Hematopoietic multipotent progenitor cell treated with erythropoietin and hydrocortisone succinate and interleukin-3 and kit ligand, for 8 days (in vitro differentiated cells): ENCODE measurements around the gene HBM.
"Not testable (repeated sequence)": the region's sequence is repeated elsewhere in the genome, so short reads cannot be mapped to it uniquely, and the experiment has no call there.

Experiments
- DNase-seq: peaks from one replicate; pipeline ENCODE4 v3.0.0-alpha.2; 2015

The HBM gene

DNA sequence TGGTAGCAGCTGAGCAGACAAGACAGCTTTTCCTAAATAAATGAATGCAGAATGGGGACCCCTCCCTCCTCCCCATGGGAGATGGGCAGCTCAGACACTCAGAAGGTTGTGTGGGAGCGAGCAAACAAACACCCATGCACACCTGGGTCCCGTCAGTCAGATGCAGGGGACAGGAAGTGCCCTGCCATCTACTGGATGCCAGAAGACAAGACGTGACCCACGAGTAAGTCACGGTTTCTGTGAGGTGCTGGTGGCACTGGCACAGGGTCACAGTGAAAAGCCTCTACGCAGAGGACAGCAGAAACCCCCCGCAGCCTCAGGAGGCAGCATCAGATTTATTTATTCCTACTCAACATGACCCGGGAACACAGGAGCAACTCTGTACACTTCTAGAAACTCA is 22.9 kb downstream of the HBM start:
- peak; percentile 38 for DNase-seq

DNA sequence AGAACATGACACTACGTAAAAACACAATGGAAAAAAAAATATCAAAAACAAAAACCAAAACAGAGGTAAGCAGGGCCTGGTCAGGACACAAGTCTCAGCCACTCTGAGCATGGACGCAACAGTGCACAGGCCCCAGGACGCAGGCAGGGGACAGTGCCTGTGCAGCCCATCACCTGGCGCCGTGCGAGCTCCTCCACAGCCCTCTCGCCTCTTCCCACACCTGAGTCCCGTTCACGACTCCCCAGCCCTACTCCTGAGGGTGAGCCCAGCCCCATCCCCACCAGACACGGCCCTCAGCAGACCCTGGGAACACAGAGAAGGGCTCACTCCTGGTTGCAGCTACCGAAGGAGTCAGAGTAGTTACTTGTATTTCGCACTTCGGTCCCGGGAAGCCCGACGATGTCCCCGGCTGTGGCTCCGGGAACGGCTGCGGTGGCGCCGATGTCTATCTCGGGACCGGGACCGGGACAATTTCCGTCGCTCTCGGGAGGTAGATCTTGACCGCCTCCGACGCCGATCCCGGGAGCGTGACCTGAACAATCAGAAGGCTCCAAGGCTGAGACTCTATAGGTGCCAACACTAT is 23.9 kb downstream of the HBM start:
- no peak for DNase-seq

GRCh38 chr16:191831-192230 is 26.1 kb downstream of the HBM start:
- DNase-seq = no peak

- no peak for DNase-seq
Measured at GRCh38 chr16:192686-193085, 26.9 kb downstream of the HBM start.

DNA sequence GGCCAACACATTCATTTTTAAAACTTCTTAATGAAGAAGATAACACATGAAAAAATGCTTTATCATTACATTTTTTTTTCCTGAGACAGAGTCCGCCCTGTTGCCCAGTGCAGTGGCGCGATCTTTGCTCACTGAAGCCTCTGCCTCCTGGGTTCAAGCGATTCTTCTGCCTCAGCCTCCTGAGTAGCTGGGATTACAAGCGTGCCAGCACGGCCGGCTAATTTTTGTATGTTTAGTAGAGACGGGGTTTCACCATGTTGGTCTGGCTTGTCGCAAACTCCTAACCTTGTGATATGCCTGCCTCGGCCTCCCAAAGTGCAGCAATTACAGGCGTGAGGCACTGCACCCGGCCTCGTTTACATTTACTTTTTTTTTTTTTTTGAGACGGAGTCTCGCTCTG is 27.7 kb downstream of the HBM start:
- DNase-seq = no peak

- no peak for DNase-seq
Measured at GRCh38 chr16:194516-194915, 28.7 kb downstream of the HBM start.

DNA sequence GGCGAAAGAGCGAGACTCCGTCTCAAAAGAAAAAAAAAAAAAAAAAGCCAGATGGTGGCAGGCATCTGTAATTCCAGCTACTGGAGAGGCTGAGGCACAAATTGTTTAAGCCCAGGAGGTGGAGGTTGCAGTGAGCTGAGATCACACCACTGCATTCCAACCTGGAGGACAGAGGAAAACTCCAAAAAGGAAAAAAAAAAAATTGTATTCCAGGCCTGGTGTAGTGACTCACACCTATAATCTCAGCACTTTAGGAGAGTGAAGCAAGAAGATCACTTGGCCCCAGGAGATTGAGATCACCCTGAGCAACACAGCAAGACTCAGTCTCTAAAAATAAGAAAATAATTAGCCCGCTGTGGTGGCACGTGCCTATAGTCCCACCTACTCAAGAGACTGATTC is 34.6 kb downstream of the HBM start:
- DNase-seq = no peak

DNA sequence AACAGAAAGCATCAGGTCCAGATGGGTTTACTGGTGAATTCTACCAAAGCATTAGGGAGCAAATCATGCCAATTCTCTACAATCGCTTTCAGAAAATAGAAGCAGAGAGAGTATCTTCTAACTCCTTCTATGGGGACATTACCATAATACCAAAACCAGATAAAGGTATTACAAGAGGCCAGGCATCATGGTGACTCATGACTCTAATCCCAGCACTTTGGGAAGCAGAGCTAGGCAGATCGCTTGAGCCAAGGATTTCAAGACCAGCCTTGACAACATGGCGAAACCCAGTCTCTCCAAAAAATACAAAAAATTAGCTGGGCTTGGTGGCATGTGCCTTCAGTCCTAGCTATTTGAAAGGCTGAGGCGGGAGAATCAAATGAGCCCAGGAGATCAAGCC is 37.5 kb downstream of the HBM start:
- DNase-seq = no peak

GRCh38 chr16:204046-204445 is 38.3 kb downstream of the HBM start:
- not testable (repeated sequence) for DNase-seq

DNA sequence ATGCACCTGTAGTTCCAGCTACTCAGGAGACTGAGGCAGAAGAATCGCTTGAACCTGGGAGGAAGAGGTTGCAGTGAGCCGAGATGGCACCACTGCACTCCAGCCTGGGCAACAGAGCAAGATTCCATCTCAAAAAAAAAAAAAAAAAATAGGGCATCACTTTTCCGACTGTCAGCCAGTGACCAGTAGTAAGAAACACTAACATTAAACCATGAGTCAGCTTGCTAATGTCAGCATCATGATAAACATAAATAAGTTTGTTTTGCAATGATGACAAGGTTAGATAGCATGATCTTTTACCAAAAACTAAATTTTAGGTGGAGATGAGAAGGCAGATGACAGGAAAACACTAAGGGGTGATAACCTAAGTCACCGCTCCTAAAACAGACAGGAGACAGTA is 43.6 kb downstream of the HBM start:
- DNase-seq = not testable (repeated sequence)

DNA sequence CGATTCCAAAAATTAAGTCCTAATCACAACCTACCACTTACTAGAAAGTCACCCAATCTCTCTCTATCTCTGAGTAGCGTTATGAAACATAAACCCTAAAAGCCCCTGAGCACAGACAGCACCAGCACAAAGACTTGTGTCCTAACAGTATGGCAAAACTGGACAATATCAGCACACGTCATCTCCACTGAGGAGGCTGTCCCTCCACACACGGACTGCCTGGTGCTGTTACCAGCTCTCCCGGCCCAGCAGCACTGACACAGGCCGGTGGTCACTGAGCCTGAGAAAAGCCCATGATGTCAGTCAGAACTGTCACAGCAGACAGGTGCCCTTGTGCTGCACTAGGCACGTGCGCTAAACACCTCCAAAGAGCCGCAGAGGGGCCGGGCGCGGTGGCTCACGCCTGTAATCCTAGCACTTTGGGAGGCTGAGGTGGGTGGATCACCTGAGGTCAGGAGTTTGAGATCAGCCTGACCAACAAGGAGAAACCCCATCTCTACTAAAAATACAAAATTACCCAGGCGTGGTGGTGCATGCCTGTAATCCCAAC is 45.9 kb downstream of the HBM start:
- DNase-seq = not testable (repeated sequence)

- DNase-seq = no peak
Measured at GRCh38 chr16:212999-213398, 47.2 kb downstream of the HBM start.
